Transverse colon (tissue), 4 donors: Measurements from ENCODE around the gene PRDM11. TPM values are rescaled to one million over a fixed set of nuclear protein-coding genes. Genes with fewer than 3 reads are reported as not detected.

Experiments used
- DNase-seq: peaks from one replicate; pipeline ENCODE4 v3.0.0-alpha.2; 2019
- H3K27ac ChIP-seq, 4 donors: fragments of 200-600 bp; sonication (generic); 2 replicates each; pipeline ENCODE4 v1.5.1; 2016 to 2018; ENCODE audit warnings: inconsistent platforms in 4 of 4
- H3K27me3 ChIP-seq: fragments of 200-600 bp; sonication (generic); 2 replicates; pipeline ENCODE4 v1.5.1; 2017; ENCODE audit warnings: inconsistent platforms
- H3K36me3 ChIP-seq, 4 donors: fragments of 200-600 bp; sonication (generic); 2 replicates each; pipeline ENCODE4 v1.5.1; 2017 to 2019; ENCODE audit warnings: inconsistent platforms in 4 of 4
- H3K4me1 ChIP-seq, 4 donors: fragments of 200-600 bp; sonication (generic); 2 replicates each; pipeline ENCODE4 v1.5.1; 2017 to 2020; ENCODE audit warnings: inconsistent platforms in 4 of 4
- H3K4me3 ChIP-seq, 4 donors: fragments of 200-600 bp; sonication (generic); 1 replicate in 1 of 4; 2 replicates in 3 of 4; pipeline versions ENCODE4 v1.5.1 to v1.6.1; 2017 to 2019; ENCODE audit warnings: inconsistent platforms in 4 of 4
- H3K9me3 ChIP-seq, 2 donors: fragments of 200-600 bp; sonication (generic); 2 replicates each; pipeline ENCODE4 v1.5.1; 2017 to 2019; ENCODE audit warnings: inconsistent platforms in 2 of 2
- EP300 ChIP-seq: sonication (generic); formaldehyde crosslinking; IDR thresholded peaks from one replicate; pipeline ENCODE4 v1.6.1; 2017; ENCODE audit warnings: antibody characterized with exemption, low read depth
- POLR2A ChIP-seq: fragments of 450-650 bp; IDR thresholded peaks from one replicate; pipeline ENCODE4 v1.6.1; 2016; ENCODE audit warnings: antibody characterized with exemption, mild to moderate bottlenecking, moderate library complexity
- POLR2AphosphoS5 ChIP-seq, 3 donors: sonication (generic); formaldehyde crosslinking; IDR thresholded peaks; one replicate each; pipeline ENCODE4 v1.6.1; 2016; ENCODE audit warnings: antibody characterized with exemption in 3 of 3
- WGBS, 2 donors: methylation state at CpG; one replicate each; pipeline ENCODE4 v1.1.5; 2018; ENCODE audit warnings: low coverage in 1 of 2; 5-methylcytosine and 5-hydroxymethylcytosine counted together
- in situ Hi-C, 4 donors: fragments of 200-750 bp; cut with MboI; loops; one replicate each; pipeline versions ENCODE4 v1.15.0 to v1.15.1; 2017; ENCODE audit warnings: low sequenced_read_pairs in 3 of 4, low pct_ligation_motif_present in 1 of 4, low pct_unique_long_range_greater_than_20kb in 1 of 4
- intact Hi-C: fragments of 100-400 bp; cut with DNase I; formaldehyde crosslinking; loops from one replicate; pipeline ENCODE4 v1.15.1; 2023; ENCODE audit warnings: low total_unique reads
- total RNA-seq, 4 donors: library from RNA; depleted of rRNA; stranded (reverse); fragments of >200 nt; gene quantifications; one replicate each; pipeline ENCODE4 v1.1.0, GENCODE V29; 2016
- TF ChIP-seq, protein P1 (sequence below), 5 experiments: fragments of 200-600 bp in 3 of 5; fragments of 450-650 bp in 2 of 5; sonication (generic) in 3 of 5; IDR thresholded peaks; 1 replicate in 2 of 5; 2 replicates in 3 of 5; pipeline ENCODE4 v1.5.1; 2016 to 2017; ENCODE audit warnings: antibody characterized with exemption in 5 of 5, inconsistent platforms in 3 of 5, mild to moderate bottlenecking in 2 of 5, moderate library complexity in 1 of 5

Gene PRDM11
- total RNA-seq, 4 donors from 2014 or later, result 5.0 to 11.2 (median 7.9) TPM

- intact Hi-C loops (no loop called here), in situ Hi-C loops (no loop called here)
- 86 to 100% methylated on average over 1 of the region's 1 CpG for WGBS, 2 donors
- H3K4me3 ChIP-seq, result no peak overlapping the region
- no peaks in the 10 kb centered on the region for H3K27me3 ChIP-seq
- no peak for TF ChIP-seq POLR2A
- TF ChIP-seq, protein P1, sequence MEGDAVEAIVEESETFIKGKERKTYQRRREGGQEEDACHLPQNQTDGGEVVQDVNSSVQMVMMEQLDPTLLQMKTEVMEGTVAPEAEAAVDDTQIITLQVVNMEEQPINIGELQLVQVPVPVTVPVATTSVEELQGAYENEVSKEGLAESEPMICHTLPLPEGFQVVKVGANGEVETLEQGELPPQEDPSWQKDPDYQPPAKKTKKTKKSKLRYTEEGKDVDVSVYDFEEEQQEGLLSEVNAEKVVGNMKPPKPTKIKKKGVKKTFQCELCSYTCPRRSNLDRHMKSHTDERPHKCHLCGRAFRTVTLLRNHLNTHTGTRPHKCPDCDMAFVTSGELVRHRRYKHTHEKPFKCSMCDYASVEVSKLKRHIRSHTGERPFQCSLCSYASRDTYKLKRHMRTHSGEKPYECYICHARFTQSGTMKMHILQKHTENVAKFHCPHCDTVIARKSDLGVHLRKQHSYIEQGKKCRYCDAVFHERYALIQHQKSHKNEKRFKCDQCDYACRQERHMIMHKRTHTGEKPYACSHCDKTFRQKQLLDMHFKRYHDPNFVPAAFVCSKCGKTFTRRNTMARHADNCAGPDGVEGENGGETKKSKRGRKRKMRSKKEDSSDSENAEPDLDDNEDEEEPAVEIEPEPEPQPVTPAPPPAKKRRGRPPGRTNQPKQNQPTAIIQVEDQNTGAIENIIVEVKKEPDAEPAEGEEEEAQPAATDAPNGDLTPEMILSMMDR (IDR thresholded peaks at IDR 0.05), result no peak
- no peak for TF ChIP-seq EP300
- no peak for TF ChIP-seq POLR2AphosphoS5 (IDR thresholded peaks at IDR 0.05)
- H3K4me1 ChIP-seq, result no peaks in the 10 kb centered on the region
- H3K27ac ChIP-seq, result no peak overlapping the region
- no peak for DNase-seq
- no peaks in the 10 kb centered on the region for H3K9me3 ChIP-seq
- H3K36me3 ChIP-seq, result no peaks in the 10 kb centered on the region
Measured at GRCh38 chr11:45239733-45240132, 93.3 kb downstream of the PRDM11 start.

DNA sequence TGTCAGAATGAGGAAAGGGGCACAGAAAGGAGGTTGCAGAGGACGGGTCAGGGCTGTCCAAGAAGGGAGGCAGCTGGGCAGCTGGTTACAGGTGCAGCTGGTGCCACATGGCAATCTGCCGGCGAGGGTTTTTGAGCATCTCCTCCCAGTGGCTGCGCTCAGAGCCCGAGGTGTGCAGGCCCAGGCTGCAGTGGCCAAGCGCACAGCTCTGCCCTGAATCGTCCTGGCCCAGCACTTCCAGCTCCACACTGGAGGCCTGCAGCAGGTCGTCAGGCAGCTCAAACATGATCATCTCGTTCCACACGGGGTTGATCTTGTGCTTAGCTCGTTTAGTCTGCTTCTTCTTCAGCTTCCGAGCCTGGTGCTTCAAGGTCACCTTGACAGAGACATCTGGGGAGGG is 97.5 kb downstream of the PRDM11 start:
- no peak for TF ChIP-seq EP300
- no peak for TF ChIP-seq POLR2AphosphoS5 (IDR thresholded peaks at IDR 0.05)
- TF ChIP-seq POLR2A, result no peak
- TF ChIP-seq, protein P1 (IDR thresholded peaks at IDR 0.05), result no peak

GRCh38 chr11:45245218-45246045 is 99.0 kb downstream of the PRDM11 start:
- Histone ChIP-seq H3K27ac (no peak overlapping the region), H3K36me3 (no peaks in the 10 kb centered on the region)
- TF ChIP-seq, protein P1 (IDR thresholded peaks at IDR 0.05), result no peak
- TF ChIP-seq POLR2A (no peak), POLR2AphosphoS5 (IDR thresholded peaks at IDR 0.05) (no peak), EP300 (no peak)

More for the DNA sequence above, 97.5 kb downstream of the PRDM11 start:
- Histone ChIP-seq H3K36me3 (no peaks in the 10 kb centered on the region), H3K27ac (no peak overlapping the region), H3K9me3 (no peaks in the 10 kb centered on the region), H3K27me3 (no peaks in the 10 kb centered on the region), H3K4me1 (peaks cover 0 to 3% (median 0%) of the 10 kb centered on the region in 4 donors), H3K4me3 (no peak overlapping the region)
- WGBS, 2 donors, result 77% methylated on average over 10 of the region's 12 CpGs; no CpG with 5 or more reads in 1 of the 2 donors
- DNase-seq, result no peak
- in situ Hi-C loops (no loop called here), intact Hi-C loops (no loop called here)

GRCh38 chr11:45246241-45246640 is 99.8 kb downstream of the PRDM11 start:
- 90% methylated on average over 8 of the region's 8 CpGs; no CpG with 5 or more reads in 1 of the 2 donors for WGBS, 2 donors
- Histone ChIP-seq H3K9me3 (no peaks in the 10 kb centered on the region), H3K36me3 (no peaks in the 10 kb centered on the region), H3K27ac (no peak overlapping the region), H3K27me3 (no peaks in the 10 kb centered on the region), H3K4me1 (peaks cover 0 to 3% (median 0%) of the 10 kb centered on the region in 4 donors), H3K4me3 (no peak overlapping the region)
- intact Hi-C loops (no loop called here), in situ Hi-C loops (no loop called here)
- no peak for DNase-seq
- TF ChIP-seq EP300, result no peak
- TF ChIP-seq, protein P1 (IDR thresholded peaks at IDR 0.05), result no peak

More at GRCh38 chr11:45245218-45246045, 99.0 kb downstream of the PRDM11 start:
- H3K9me3 ChIP-seq, result no peaks in the 10 kb centered on the region
- no peak for DNase-seq
- intact Hi-C loops, result no loop called here
- in situ Hi-C loops, result no loop called here
- no peak overlapping the region for H3K4me3 ChIP-seq
- 54 to 75% methylated on average over 3 to 8 of the region's 8 CpGs for WGBS, 2 donors
- no peaks in the 10 kb centered on the region for H3K27me3 ChIP-seq
- H3K4me1 ChIP-seq, result peaks cover 0 to 3% (median 0%) of the 10 kb centered on the region in 4 donors
